ENCODE measurements around the gene ANKRD33.

ANKRD33 gene

DNA sequence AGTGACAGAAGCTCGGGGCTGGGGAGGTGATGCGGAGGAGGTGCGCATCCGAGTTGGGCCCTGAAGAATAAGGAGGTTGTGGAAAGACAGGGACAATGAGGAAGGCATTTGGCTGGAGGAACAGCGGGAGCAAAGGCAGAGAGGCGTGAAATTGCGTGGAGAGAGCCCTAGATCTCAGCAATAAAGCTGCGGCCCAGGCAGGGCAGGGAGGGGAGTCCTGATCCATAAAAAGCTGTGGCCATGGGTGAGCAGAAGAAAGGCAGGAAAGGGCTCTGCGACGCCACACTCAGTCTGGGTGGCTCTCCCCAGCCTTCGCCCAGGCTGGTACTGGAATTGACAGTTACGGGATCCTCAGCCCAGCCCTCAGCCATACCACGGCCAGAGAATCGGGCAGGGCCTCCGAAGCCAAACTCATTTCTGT, 41.6 kb upstream of the ANKRD33 start:
- TF ChIP-seq, protein P1, sequence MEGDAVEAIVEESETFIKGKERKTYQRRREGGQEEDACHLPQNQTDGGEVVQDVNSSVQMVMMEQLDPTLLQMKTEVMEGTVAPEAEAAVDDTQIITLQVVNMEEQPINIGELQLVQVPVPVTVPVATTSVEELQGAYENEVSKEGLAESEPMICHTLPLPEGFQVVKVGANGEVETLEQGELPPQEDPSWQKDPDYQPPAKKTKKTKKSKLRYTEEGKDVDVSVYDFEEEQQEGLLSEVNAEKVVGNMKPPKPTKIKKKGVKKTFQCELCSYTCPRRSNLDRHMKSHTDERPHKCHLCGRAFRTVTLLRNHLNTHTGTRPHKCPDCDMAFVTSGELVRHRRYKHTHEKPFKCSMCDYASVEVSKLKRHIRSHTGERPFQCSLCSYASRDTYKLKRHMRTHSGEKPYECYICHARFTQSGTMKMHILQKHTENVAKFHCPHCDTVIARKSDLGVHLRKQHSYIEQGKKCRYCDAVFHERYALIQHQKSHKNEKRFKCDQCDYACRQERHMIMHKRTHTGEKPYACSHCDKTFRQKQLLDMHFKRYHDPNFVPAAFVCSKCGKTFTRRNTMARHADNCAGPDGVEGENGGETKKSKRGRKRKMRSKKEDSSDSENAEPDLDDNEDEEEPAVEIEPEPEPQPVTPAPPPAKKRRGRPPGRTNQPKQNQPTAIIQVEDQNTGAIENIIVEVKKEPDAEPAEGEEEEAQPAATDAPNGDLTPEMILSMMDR (IDR thresholded peaks at IDR 0.05; ENCODE audit: insufficient read depth, missing control alignments), result no peak
- FAIRE-seq, result no peak
- DNase-seq (ENCODE audit: insufficient read length, low spot score), result no peak

DNA sequence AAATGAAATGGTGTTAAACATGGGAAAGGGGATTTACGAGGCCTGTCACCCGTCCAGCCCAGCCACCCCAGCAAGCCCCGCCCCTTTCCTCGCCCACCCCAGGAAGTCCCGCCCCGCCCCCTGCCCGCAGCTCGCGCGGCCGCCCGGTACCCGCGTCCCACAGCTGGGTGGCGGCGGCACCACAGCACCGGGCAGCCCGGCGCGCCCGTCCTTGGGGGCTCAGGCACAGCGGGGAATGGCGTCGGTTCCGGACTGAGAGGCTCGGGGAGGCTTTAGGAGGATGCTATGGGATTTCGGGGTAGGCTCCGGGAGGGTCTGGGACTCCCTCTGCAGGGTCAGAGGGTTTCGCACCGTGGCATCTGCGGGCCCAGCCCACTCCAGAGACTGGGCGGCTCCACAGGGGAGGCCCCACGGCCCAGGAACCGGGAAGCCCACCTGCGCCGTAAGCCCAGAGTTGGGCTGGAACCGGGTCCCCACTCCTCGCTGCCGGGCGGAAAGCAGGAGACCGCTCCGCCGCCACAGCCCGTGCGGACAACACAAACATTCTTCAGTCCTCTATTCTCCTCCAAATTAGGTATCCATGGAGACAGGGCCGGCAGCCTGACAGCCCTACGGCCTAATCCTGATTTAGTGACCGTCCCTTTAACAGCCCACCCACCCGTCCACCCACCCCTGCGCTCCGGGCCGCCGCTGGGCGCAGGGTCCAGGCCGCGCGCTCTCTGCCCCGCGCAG, 40.8 kb upstream of the ANKRD33 start:
- TF ChIP-seq, protein P1 (IDR thresholded peaks at IDR 0.05; ENCODE audit: insufficient read depth, missing control alignments), result no peak
- FAIRE-seq (no peak), DNase-seq (ENCODE audit: insufficient read length, low spot score) (peak; percentile 94)

DNA sequence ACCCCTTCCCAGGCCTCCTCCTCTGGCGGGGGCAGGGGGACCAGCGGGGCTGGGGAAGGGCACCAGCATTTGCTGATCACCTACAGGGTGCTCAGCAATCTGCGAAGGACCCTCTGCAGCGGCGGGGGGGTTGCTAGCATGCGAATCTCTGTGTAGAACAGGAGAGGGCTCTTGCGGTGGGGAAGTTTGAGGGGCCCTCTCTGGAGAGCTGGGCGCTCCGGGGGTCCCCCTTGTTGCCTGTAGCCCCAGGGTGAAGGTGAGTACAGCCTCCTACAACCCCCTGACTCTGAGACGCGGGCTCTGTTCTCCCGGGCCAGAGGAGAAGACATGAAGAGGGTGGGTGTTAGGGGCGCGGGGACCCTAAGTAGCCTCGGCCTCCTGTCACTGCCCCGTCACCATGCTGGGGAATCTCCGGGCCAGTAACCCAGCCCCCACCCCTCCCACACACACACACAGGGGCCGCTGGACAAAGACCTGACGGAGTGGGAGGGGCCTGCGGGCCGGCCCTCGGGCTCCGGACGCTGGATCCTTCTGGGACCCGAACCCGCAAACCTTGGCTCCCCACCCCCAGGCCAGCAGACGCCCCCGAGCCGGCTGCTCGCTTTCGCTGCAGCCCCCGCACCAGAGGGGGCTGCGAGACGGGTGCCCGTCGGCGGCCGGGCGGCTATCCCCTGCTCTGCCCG, 40.1 kb upstream of the ANKRD33 start:
- no peak for DNase-seq (ENCODE audit: insufficient read length, low spot score)
- TF ChIP-seq, protein P1 (IDR thresholded peaks at IDR 0.05; ENCODE audit: insufficient read depth, missing control alignments), result no peak
- FAIRE-seq, result no peak

DNA sequence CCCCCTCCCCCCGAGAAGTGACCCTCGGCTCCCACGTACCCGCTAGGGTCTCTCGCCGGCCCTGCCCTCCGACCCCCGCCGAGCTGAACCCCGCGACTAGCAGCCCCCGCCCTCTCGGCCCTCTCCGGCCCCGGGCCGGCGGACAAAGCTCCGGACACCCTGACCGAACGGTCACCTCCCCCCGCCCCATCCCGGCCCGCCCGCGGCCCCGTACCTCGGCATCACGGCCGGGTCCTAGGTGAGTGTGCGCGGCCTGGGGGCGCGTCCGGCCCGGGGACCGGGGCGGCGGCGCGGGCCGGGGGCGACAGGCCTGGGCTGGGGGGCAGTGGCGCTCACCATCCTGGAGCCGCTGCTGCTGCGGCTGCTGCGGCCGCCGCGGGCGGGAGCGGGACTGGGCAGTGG, 39.6 kb upstream of the ANKRD33 start, which contains the start of gene FIGNL2:
FIGNL2 (minus strand) TSS at position 393 of the 402 bp plus-strand sequence. CDS start 26,305 bp downstream, outside the sequence.
- FAIRE-seq (no peak), DNase-seq (ENCODE audit: insufficient read length, low spot score) (no peak)
- TF ChIP-seq, protein P1 (IDR thresholded peaks at IDR 0.05; ENCODE audit: insufficient read depth, missing control alignments), result no peak

DNA sequence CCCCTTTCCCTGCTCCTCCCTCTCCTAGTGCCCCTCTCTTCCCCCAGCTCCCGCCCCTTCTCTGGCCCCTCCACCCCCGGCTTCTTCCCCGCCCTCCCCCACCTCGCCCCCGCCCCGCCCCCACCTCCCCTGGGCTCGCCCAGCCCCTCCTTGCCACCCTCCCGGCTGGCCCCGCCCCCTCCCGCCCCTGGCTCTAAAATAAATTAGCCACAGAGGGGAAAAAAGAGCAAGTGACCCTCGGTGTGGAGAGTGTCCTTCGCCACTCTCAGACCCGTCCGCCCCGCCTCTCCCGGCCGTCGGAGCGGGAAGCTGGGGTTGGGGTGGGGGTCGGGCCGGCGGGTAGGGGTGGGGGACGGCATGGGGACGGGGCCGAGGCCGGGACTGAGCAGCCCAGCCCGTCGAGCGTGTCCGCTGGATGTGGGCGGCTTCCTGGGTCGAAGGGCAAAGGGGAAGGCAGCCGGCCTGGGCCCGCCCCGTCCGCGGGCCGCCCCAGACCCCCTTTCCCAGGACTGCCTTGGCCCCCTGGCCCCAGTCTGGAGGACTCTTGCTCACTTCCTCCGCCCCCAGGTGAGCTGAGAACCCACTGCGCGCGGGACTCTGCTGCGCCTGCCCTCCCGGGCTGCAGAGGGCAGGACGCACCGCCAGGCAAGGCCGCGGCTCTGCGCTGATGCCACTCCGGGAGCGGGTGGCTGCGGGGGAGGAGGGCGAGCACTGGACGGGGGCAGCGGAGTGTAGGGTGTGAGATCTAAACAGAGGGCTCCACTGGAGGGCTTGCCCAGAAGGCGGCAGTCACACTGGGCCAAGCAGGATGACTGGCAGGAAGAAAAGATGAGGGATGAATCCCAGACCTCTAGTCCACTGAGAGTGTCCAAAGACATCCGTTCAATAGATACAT, 38.8 kb upstream of the ANKRD33 start:
- TF ChIP-seq, protein P1 (IDR thresholded peaks at IDR 0.05; ENCODE audit: insufficient read depth, missing control alignments), result no peak
- FAIRE-seq (no peak), DNase-seq (ENCODE audit: insufficient read length, low spot score) (no peak)

DNA sequence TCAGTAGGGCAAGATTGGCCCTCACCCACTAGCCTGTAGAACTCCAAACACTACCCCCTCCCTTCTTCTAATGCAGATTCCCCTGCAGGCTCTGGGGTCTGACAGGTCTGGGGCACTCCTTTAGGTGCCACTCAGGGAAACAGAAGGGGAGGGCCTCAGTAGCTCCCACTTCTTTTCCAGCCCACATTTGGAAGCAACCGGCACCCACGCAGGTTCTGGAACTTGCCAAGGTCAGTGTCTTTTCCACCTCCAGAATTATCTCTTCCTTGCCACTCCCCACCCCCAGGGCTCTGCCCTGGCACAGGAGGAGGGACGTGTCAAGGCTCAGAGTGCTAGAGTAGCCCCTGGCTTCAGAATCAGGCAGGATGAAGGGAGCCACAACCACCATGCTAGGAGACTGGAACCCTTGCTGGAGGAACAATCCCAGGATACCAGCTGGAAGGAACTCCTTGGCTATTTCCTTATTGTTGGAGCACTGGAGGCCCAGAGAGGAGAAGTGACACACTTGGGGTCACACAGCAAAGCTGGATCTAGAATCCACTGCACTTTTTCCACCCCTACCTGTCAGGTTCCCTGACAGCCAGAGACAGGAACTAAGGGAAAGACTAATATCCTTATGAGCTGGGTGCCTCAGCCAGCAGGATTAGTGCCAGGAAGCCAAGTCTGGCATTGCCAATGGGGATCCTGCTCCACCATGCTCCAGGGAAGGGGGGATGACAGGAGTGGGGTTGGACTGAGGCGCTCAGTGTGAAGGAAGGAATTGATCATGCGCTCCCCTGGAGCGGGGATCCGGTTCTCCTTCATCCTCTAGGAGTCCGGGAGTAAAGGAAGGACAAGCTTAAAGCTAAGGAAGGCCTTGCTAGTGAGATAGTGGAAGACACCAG, 37.6 kb upstream of the ANKRD33 start:
- DNase-seq (ENCODE audit: insufficient read length, low spot score), result no peak
- no peak for FAIRE-seq

More for the DNA sequence above, 37.6 kb upstream of the ANKRD33 start:
- TF ChIP-seq, protein P1 (IDR thresholded peaks at IDR 0.05; ENCODE audit: insufficient read depth, missing control alignments), result no peak

Measured in D721Med (cell line).